GM10248 (cell line): Measurements from ENCODE around the gene XRRA1.

Source experiments
- CTCF ChIA-PET: fragments of 300-600 bp; sonication (Branson Sonifier 250); formaldehyde crosslinking; extraction: SDS; loops from one replicate; lab custom pipeline; 2021; ENCODE audit warnings: antibody characterized with exemption; lab: Yijun Ruan, JAX
- POLR2A ChIA-PET: fragments of 350-650 bp; sonication (Branson Sonifier 250); formaldehyde crosslinking; extraction: SDS; loops from one replicate; lab custom pipeline; 2020; ENCODE audit warnings: antibody characterized with exemption; lab: Yijun Ruan, JAX
- DNase-seq: peaks from one replicate; pipeline ENCODE4 v3.0.0; 2012; ENCODE audit errors: extremely low spot score
- CTCF ChIP-seq: IDR thresholded peaks from 2 replicates; pipeline ENCODE4 v1.5.1; 2012; ENCODE audit warnings: mild to moderate bottlenecking, low read depth; ENCODE audit errors: extremely low read depth, missing control alignments, control extremely low read depth

Gene XRRA1

GRCh38 chr11:74923125-74923524 lies 25.8 kb downstream of the XRRA1 start:
- DNase-seq: no peak
- ChIA-PET CTCF (interaction anchor here (0.8 to 2.2 kb wide), 12 partner anchors 9 to 326 kb away, joined by 3 to 9 read pairs (median 4); no protein-coding TSS in a partner anchor), POLR2A (no interaction called here)
- no peak for TF ChIP-seq CTCF

- ChIA-PET POLR2A (no interaction called here), CTCF (interaction anchor here (0.8 to 4.1 kb wide), 10 partner anchors 9 to 340 kb away, joined by 3 to 18 read pairs (median 4); no protein-coding TSS in a partner anchor)
- no peak for DNase-seq
- TF ChIP-seq CTCF: no peak
Observed at GRCh38 chr11:74909812-74910211, 39.1 kb downstream of the XRRA1 start.

- DNase-seq: peak; percentile 25
- CTCF ChIA-PET: interaction anchor here (0.8 to 4.1 kb wide), 13 partner anchors 10 to 341 kb away, joined by 3 to 18 read pairs (median 4); no protein-coding TSS in a partner anchor
- no peak for TF ChIP-seq CTCF
- POLR2A ChIA-PET: no interaction called here
Observed at GRCh38 chr11:74909385-74909784, 39.5 kb downstream of the XRRA1 start.

GRCh38 chr11:74905326-74905725 lies 43.6 kb downstream of the XRRA1 start:
- ChIA-PET POLR2A (no interaction called here), CTCF (interaction anchor here (1.4 to 1.5 kb wide), 2 partner anchors 10 to 25 kb away, joined by 3 to 4 read pairs; no protein-coding TSS in a partner anchor)
- DNase-seq: no peak
- no peak for TF ChIP-seq CTCF

GRCh38 chr11:74902342-74902741 lies 46.5 kb downstream of the XRRA1 start:
- TF ChIP-seq CTCF: no peak
- DNase-seq: no peak
- ChIA-PET CTCF (no interaction called here), POLR2A (no interaction called here)

GRCh38 chr11:74896311-74896710 lies 52.6 kb downstream of the XRRA1 start:
- CTCF ChIA-PET: no interaction called here
- no peak for DNase-seq
- TF ChIP-seq CTCF: no peak
- POLR2A ChIA-PET: no interaction called here
